ENCODE data around the gene DMGDH.

Gene DMGDH

DNA sequence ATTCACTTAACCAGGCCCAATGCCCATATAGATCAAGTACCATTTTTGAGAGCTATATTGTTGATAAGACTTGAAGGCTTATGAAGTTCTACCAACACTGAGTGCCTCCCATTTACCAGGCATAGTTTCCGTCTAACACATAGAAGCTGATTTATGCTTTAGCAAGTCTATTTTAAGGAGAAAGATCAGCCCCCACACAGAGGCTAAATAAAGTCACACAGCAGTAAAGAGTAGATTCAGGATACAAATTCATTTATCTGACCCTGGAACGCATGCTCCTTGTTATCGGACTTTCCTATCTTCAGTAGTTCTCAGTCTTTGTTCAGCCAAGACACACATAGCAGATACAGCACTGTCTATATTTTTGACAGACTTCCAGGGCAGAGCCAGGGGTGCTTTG is 34.2 kb downstream of the DMGDH start:
- Histone ChIP-seq H3K9me3 (ENCODE audit: control insufficient read depth in 2 of 2, low read length in 2 of 2) (no peaks in the 10 kb centered on the region), H3K4me1 (ENCODE audit: control insufficient read depth in 2 of 2, insufficient read depth in 2 of 2, low read length in 2 of 2) (no peaks in the 10 kb centered on the region), H3K9ac (ENCODE audit: low read depth in 1 of 2, low read length in 2 of 2) (no peak overlapping the region), H3K36me3 (ENCODE audit: control insufficient read depth in 2 of 2, insufficient read depth in 2 of 2, low read length in 2 of 2) (no peaks in the 10 kb centered on the region), H3K27me3 (ENCODE audit: control insufficient read depth in 2 of 2, insufficient read depth in 2 of 2, low read length in 2 of 2) (no peaks in the 10 kb centered on the region), H3K27ac (ENCODE audit: low read depth in 2 of 2, low read length in 2 of 2) (no peak overlapping the region), H3K4me3 (ENCODE audit: low read length in 2 of 2) (no peak overlapping the region)

DNA sequence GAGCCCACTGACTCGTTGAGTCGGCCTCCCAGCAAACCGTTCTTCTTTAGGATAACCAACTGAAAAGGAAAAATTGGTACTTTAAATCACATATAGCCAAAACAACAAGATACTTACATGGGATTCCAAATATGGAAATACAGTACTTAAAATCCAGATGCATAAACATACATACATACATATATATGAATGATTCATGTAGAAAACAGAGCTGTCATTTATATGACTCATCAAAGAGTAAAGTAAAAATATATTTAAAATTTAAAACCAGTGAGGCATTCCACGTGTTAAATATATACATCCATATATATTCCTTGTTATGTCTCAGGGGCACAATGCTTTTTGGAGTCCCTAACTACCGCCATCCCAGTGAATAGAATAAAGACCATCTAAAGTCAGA is 36.7 kb downstream of the DMGDH start:
- H3K9ac ChIP-seq (ENCODE audit: low read depth in 1 of 2, low read length in 2 of 2), result no peak overlapping the region
- no peaks in the 10 kb centered on the region for H3K27me3 ChIP-seq (ENCODE audit: control insufficient read depth in 2 of 2, insufficient read depth in 2 of 2, low read length in 2 of 2)
- no peaks in the 10 kb centered on the region for H3K36me3 ChIP-seq (ENCODE audit: control insufficient read depth in 2 of 2, insufficient read depth in 2 of 2, low read length in 2 of 2)
- no peaks in the 10 kb centered on the region for H3K4me1 ChIP-seq (ENCODE audit: control insufficient read depth in 2 of 2, insufficient read depth in 2 of 2, low read length in 2 of 2)
- H3K9me3 ChIP-seq (ENCODE audit: control insufficient read depth in 2 of 2, low read length in 2 of 2), result no peaks in the 10 kb centered on the region
- H3K4me3 ChIP-seq (ENCODE audit: low read length in 2 of 2), result no peak overlapping the region
- no peak overlapping the region for H3K27ac ChIP-seq (ENCODE audit: low read depth in 2 of 2, low read length in 2 of 2)

DNA sequence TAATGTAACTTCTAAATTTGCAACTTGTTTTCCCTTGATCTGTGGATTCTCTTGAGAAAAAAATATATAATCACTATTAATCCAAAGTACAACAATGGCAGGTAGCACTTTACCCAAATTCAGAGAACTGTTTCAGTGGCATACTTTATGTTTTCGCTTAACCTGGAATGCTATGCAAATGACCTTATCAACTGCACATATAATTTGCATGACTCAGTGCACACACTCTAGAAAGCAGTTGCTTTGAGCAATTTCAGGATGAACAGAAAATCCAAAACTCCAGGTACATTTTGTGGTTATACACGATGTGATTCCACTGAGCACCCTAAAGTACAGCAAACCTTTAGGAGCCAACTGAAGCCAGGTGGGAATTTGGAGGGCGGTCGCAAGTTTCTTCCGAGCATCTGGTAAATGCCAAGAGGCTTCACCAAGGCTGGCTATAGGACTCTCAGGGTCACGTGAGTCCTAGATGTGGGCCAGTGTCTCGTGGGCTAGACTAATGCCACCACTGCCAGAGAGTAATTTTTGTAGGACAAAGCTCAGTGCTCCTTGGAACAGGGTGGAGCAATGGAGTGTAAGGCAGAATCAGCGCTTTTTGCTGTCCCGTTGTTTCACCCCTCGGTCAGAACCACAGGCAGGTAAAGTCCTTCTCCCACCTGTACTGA is 37.3 kb downstream of the DMGDH start:
- Histone ChIP-seq H3K4me3 (ENCODE audit: low read length in 2 of 2) (no peak overlapping the region), H3K36me3 (ENCODE audit: control insufficient read depth in 2 of 2, insufficient read depth in 2 of 2, low read length in 2 of 2) (no peaks in the 10 kb centered on the region), H3K9me3 (ENCODE audit: control insufficient read depth in 2 of 2, low read length in 2 of 2) (no peaks in the 10 kb centered on the region), H3K4me1 (ENCODE audit: control insufficient read depth in 2 of 2, insufficient read depth in 2 of 2, low read length in 2 of 2) (no peaks in the 10 kb centered on the region), H3K9ac (ENCODE audit: low read depth in 1 of 2, low read length in 2 of 2) (no peak overlapping the region), H3K27ac (ENCODE audit: low read depth in 2 of 2, low read length in 2 of 2) (no peak overlapping the region), H3K27me3 (ENCODE audit: control insufficient read depth in 2 of 2, insufficient read depth in 2 of 2, low read length in 2 of 2) (peaks cover 0 to 2% of the 10 kb centered on the region in 2 donors)

DNA sequence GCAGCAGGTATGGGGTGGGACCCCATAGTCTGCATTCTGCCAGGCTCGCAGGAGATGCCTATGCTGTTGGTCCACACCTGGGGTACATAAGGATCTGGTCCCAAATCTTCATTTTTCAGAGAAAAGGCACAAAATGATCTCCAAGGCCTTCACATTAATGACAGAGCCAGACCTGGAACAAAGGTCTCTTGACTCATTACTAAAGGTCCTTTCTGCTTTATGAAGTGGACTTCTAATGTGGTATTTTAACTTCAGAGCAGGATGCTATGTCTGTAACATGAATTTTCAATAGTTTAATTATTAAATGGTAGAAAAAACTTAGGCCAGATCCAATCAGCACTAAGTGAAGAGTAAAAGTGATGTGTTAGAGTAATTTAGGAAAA is 38.0 kb downstream of the DMGDH start:
- no peaks in the 10 kb centered on the region for H3K4me1 ChIP-seq (ENCODE audit: control insufficient read depth in 2 of 2, insufficient read depth in 2 of 2, low read length in 2 of 2)
- no peak overlapping the region for H3K27ac ChIP-seq (ENCODE audit: low read depth in 2 of 2, low read length in 2 of 2)
- H3K9me3 ChIP-seq (ENCODE audit: control insufficient read depth in 2 of 2, low read length in 2 of 2), result no peaks in the 10 kb centered on the region

DNA sequence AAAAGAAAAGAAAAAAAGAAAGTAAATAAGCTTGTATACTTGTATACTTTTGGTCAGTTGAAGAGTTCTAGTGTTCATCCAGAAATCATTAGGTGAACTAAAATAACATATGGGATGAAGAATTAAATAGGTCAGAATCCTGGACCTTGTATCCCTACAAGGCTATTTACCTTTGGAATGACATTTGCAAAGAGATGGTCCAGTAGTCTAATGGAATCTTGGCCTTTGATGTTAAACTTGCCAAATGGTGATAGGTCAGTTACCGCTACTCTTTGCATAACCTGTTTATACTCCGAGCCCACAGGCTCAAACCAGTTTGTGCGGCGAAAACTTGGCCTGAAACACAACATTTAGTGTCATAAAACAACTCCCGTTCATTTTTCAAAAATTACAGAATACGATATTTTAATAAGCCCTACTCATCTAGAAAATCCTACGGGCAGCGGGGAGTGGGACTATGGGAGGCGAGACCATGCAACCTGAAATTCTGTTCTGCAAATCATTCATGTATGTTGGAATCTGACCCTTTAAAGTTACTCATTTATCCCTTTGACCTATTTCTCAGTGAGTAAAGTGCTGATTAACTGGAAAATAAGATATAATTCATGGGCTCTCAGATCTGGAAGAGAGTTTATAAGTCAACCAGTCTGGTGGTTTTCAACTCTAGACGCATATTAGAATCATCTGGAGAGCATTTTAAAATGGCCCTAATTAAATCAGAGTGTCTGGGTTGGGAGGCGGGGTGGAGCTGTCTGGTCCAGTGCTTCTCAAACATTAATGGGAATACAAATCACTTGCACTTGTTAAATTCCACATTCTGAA is 38.6 kb downstream of the DMGDH start:
- Histone ChIP-seq H3K9me3 (ENCODE audit: control insufficient read depth in 2 of 2, low read length in 2 of 2) (no peaks in the 10 kb centered on the region), H3K36me3 (ENCODE audit: control insufficient read depth in 2 of 2, insufficient read depth in 2 of 2, low read length in 2 of 2) (no peaks in the 10 kb centered on the region), H3K9ac (ENCODE audit: low read depth in 1 of 2, low read length in 2 of 2) (no peak overlapping the region), H3K27me3 (ENCODE audit: control insufficient read depth in 2 of 2, insufficient read depth in 2 of 2, low read length in 2 of 2) (peaks cover 0 to 2% of the 10 kb centered on the region in 2 donors), H3K4me1 (ENCODE audit: control insufficient read depth in 2 of 2, insufficient read depth in 2 of 2, low read length in 2 of 2) (no peaks in the 10 kb centered on the region), H3K27ac (ENCODE audit: low read depth in 2 of 2, low read length in 2 of 2) (no peak overlapping the region), H3K4me3 (ENCODE audit: low read length in 2 of 2) (no peak overlapping the region)

More for the DNA sequence above, 38.0 kb downstream of the DMGDH start:
- Histone ChIP-seq H3K36me3 (ENCODE audit: control insufficient read depth in 2 of 2, insufficient read depth in 2 of 2, low read length in 2 of 2) (no peaks in the 10 kb centered on the region), H3K4me3 (ENCODE audit: low read length in 2 of 2) (no peak overlapping the region), H3K27me3 (ENCODE audit: control insufficient read depth in 2 of 2, insufficient read depth in 2 of 2, low read length in 2 of 2) (peaks cover 0 to 2% of the 10 kb centered on the region in 2 donors), H3K9ac (ENCODE audit: low read depth in 1 of 2, low read length in 2 of 2) (no peak overlapping the region)

DNA sequence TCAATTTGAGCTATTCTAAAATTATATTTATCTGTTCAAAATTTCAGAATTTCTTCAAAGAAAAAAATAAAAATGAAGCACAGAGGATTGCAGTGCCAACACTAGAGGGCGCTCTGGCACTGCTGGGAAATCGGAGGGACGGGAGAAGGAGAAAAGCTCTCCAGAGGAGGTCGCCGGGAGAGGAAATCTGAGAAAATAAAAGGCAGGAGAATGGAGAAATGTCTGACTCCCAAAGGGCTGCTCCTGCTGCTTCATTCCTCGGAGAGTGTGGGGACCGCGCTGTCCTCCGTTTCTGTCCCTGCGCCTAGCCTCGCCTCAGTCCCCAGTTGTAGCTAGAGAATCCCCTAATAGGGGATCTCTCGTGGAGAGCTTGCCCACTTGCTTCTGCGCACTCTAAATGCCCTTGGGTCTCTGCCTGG is 44.4 kb downstream of the DMGDH start:
- no peaks in the 10 kb centered on the region for H3K9me3 ChIP-seq (ENCODE audit: control insufficient read depth in 2 of 2, low read length in 2 of 2)
- H3K36me3 ChIP-seq (ENCODE audit: control insufficient read depth in 2 of 2, insufficient read depth in 2 of 2, low read length in 2 of 2), result no peaks in the 10 kb centered on the region
- peaks cover 0 to 2% of the 10 kb centered on the region in 2 donors for H3K27me3 ChIP-seq (ENCODE audit: control insufficient read depth in 2 of 2, insufficient read depth in 2 of 2, low read length in 2 of 2)
- H3K27ac ChIP-seq (ENCODE audit: low read depth in 2 of 2, low read length in 2 of 2), result no peak overlapping the region
- H3K4me1 ChIP-seq (ENCODE audit: control insufficient read depth in 2 of 2, insufficient read depth in 2 of 2, low read length in 2 of 2), result peaks cover 0 to 7% of the 10 kb centered on the region in 2 donors
- no peak overlapping the region for H3K9ac ChIP-seq (ENCODE audit: low read depth in 1 of 2, low read length in 2 of 2)
- H3K4me3 ChIP-seq (ENCODE audit: low read length in 2 of 2), result peak overlapping the region; percentile 46 to 47

DNA sequence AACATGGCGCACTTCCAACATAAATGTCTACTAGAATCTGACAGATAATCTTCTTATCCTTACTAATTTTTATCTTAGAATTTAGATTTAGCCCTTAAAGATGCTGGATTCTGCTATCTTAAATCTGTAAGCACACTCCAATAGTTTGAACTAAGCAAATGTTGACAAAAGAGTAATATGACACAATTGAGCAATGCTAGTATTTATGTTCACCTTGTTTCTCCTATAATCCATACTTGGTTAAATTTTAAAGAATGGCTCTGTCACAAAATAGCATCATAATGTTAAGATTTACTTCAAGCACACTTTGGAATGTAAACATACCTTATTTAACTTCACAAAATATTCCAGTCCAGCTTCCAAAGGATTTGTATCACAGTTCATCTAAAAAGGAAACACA is 45.5 kb downstream of the DMGDH start:
- Histone ChIP-seq H3K4me1 (ENCODE audit: control insufficient read depth in 2 of 2, insufficient read depth in 2 of 2, low read length in 2 of 2) (peaks cover 0 to 7% of the 10 kb centered on the region in 2 donors), H3K36me3 (ENCODE audit: control insufficient read depth in 2 of 2, insufficient read depth in 2 of 2, low read length in 2 of 2) (no peaks in the 10 kb centered on the region), H3K27ac (ENCODE audit: low read depth in 2 of 2, low read length in 2 of 2) (no peak overlapping the region), H3K9me3 (ENCODE audit: control insufficient read depth in 2 of 2, low read length in 2 of 2) (no peaks in the 10 kb centered on the region), H3K9ac (ENCODE audit: low read depth in 1 of 2, low read length in 2 of 2) (no peak overlapping the region), H3K4me3 (ENCODE audit: low read length in 2 of 2) (no peak overlapping the region), H3K27me3 (ENCODE audit: control insufficient read depth in 2 of 2, insufficient read depth in 2 of 2, low read length in 2 of 2) (peaks cover 0 to 2% of the 10 kb centered on the region in 2 donors)

DNA sequence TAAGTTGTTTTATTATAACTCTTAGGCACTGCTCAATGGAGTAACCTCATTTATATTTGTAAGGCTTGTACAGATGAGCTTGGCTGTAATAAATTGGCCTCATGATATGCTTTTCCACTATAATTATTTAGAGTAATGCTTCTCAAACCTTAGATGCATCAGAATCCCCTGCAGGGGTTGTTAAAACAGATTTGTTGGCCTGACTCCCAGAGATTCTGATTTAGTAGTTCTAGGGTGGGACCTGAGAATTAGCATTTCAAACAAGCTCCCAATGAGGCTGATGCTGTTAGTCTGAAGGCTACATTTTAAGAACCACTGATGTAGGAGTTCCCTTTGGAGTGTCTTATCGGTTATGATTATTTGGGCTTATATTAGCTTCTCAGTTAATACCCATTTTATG is 46.1 kb downstream of the DMGDH start:
- H3K4me3 ChIP-seq (ENCODE audit: low read length in 2 of 2), result no peak overlapping the region

DNA sequence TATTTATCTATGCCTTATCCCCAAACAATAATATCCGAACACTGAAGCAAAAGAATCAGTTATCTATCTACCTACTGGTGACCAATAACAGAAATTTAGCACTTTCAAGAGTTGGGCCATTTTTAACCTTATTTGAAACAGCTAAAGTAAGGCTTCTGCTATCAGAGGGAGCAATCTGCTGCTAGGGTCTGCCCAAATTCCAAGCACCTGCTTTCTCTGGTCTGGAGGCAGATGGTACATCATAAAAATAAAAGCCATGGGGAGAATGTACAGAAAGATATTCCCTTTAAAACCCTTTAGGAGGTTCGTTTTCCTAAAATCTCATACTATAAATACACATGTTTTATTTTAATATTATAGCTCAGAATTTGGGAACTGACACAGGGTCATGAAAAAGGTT is 46.7 kb downstream of the DMGDH start:
- H3K27me3 ChIP-seq (ENCODE audit: control insufficient read depth in 2 of 2, insufficient read depth in 2 of 2, low read length in 2 of 2), result peaks cover 0 to 2% of the 10 kb centered on the region in 2 donors
- H3K4me3 ChIP-seq (ENCODE audit: low read length in 2 of 2), result no peak overlapping the region
- H3K9ac ChIP-seq (ENCODE audit: low read depth in 1 of 2, low read length in 2 of 2), result no peak overlapping the region
- no peak overlapping the region for H3K27ac ChIP-seq (ENCODE audit: low read depth in 2 of 2, low read length in 2 of 2)
- H3K36me3 ChIP-seq (ENCODE audit: control insufficient read depth in 2 of 2, insufficient read depth in 2 of 2, low read length in 2 of 2), result no peaks in the 10 kb centered on the region
- no peaks in the 10 kb centered on the region for H3K9me3 ChIP-seq (ENCODE audit: control insufficient read depth in 2 of 2, low read length in 2 of 2)
- H3K4me1 ChIP-seq (ENCODE audit: control insufficient read depth in 2 of 2, insufficient read depth in 2 of 2, low read length in 2 of 2), result peaks cover 0 to 7% of the 10 kb centered on the region in 2 donors

More for the DNA sequence above, 46.1 kb downstream of the DMGDH start:
- Histone ChIP-seq H3K27me3 (ENCODE audit: control insufficient read depth in 2 of 2, insufficient read depth in 2 of 2, low read length in 2 of 2) (peaks cover 0 to 2% of the 10 kb centered on the region in 2 donors), H3K27ac (ENCODE audit: low read depth in 2 of 2, low read length in 2 of 2) (no peak overlapping the region), H3K36me3 (ENCODE audit: control insufficient read depth in 2 of 2, insufficient read depth in 2 of 2, low read length in 2 of 2) (no peaks in the 10 kb centered on the region), H3K4me1 (ENCODE audit: control insufficient read depth in 2 of 2, insufficient read depth in 2 of 2, low read length in 2 of 2) (peaks cover 0 to 7% of the 10 kb centered on the region in 2 donors), H3K9ac (ENCODE audit: low read depth in 1 of 2, low read length in 2 of 2) (no peak overlapping the region), H3K9me3 (ENCODE audit: control insufficient read depth in 2 of 2, low read length in 2 of 2) (no peaks in the 10 kb centered on the region)

DNA sequence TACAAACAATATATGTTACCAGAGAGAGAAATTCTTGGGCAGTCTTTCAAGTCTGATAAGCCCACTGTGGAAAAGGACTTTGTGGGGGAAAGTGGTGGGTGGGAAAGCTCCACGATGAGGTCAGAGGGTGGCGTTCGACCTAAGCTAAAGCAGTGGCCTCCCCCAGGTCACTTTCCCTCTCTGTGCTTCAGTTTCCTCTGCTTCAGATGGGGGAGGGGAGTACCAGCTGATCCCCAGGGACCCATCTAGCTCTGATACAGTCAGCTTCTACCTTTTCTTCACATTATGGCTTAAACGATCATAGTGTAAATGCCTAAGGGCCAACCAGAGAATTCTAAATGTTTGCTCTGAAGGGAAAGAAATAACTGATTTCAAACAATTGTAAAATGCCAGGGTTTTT is 47.7 kb downstream of the DMGDH start:
- Histone ChIP-seq H3K9me3 (ENCODE audit: control insufficient read depth in 2 of 2, low read length in 2 of 2) (no peaks in the 10 kb centered on the region), H3K27ac (ENCODE audit: low read depth in 2 of 2, low read length in 2 of 2) (no peak overlapping the region), H3K4me3 (ENCODE audit: low read length in 2 of 2) (no peak overlapping the region), H3K4me1 (ENCODE audit: control insufficient read depth in 2 of 2, insufficient read depth in 2 of 2, low read length in 2 of 2) (peaks cover 0 to 7% of the 10 kb centered on the region in 2 donors), H3K36me3 (ENCODE audit: control insufficient read depth in 2 of 2, insufficient read depth in 2 of 2, low read length in 2 of 2) (no peaks in the 10 kb centered on the region), H3K9ac (ENCODE audit: low read depth in 1 of 2, low read length in 2 of 2) (no peak overlapping the region), H3K27me3 (ENCODE audit: control insufficient read depth in 2 of 2, insufficient read depth in 2 of 2, low read length in 2 of 2) (no peaks in the 10 kb centered on the region)
